GM23338 (cell line): ENCODE data around the gene ANKRD62. TPM values are rescaled to one million over a fixed set of nuclear protein-coding genes. Genes with fewer than 3 reads are reported as not detected.

Source experiments
- ATAC-seq: fragments of 200-7000 bp; cut with Tn5 transposase; 3 replicates; pipeline ENCODE4 v1.9.1; 2020
- DNase-seq: peaks from one replicate; pipeline ENCODE4 v3.0.0-alpha.2; 2015; ENCODE audit warnings: low spot score
- H2AFZ ChIP-seq: fragments of 200-600 bp; sonication (generic); 2 replicates; pipeline ENCODE4 v1.8.0; 2016; ENCODE audit warnings: antibody characterized with exemption, mild to moderate bottlenecking, moderate library complexity
- H3F3A ChIP-seq: fragments of 200-600 bp; sonication (generic); replicated peaks from 2 replicates; pipeline ENCODE4 v1.8.0; 2017; ENCODE audit warnings: antibody characterized with exemption, mixed run types, low read depth
- H3K27ac ChIP-seq: fragments of 200-600 bp; sonication (generic); 2 replicates; pipeline ENCODE4 v1.6.1; 2016; ENCODE audit warnings: low read depth
- H3K27me3 ChIP-seq: fragments of 200-600 bp; sonication (generic); 2 replicates; pipeline ENCODE4 v1.8.0; 2016; ENCODE audit warnings: mild to moderate bottlenecking, mixed run types, moderate library complexity; ENCODE audit not compliant: insufficient read depth
- H3K36me3 ChIP-seq: fragments of 200-600 bp; sonication (generic); 2 replicates; pipeline ENCODE4 v1.8.0; 2016; ENCODE audit warnings: mild to moderate bottlenecking; ENCODE audit not compliant: insufficient read depth
- H3K4me1 ChIP-seq: fragments of 200-600 bp; sonication (generic); 2 replicates; pipeline ENCODE4 v1.8.0; 2016; ENCODE audit warnings: mild to moderate bottlenecking, moderate library complexity; ENCODE audit not compliant: insufficient read depth
- H3K4me2 ChIP-seq: fragments of 200-600 bp; sonication (generic); 2 replicates; pipeline ENCODE4 v1.7.1; 2017; ENCODE audit warnings: mixed run types
- H3K4me3 ChIP-seq: fragments of 200-600 bp; sonication (generic); 2 replicates; pipeline ENCODE4 v1.6.1; 2016; ENCODE audit warnings: mixed run types
- H3K79me2 ChIP-seq: fragments of 200-600 bp; sonication (generic); replicated peaks from 2 replicates; pipeline ENCODE4 v1.8.0; 2017; ENCODE audit warnings: mild to moderate bottlenecking; ENCODE audit not compliant: insufficient read depth
- H3K9me2 ChIP-seq: fragments of 200-600 bp; sonication (generic); 2 replicates; pipeline ENCODE4 v1.8.0; 2017; ENCODE audit not compliant: insufficient read depth
- H4K20me1 ChIP-seq: fragments of 200-600 bp; sonication (generic); replicated peaks from 2 replicates; pipeline ENCODE4 v1.8.0; 2017; ENCODE audit warnings: mild to moderate bottlenecking; ENCODE audit not compliant: insufficient read depth
- H3K27ac Mint-ChIP-seq: 2 replicates; pipeline ENCODE4 v1.8.0; 2020; ENCODE audit warnings: inconsistent platforms, mild to moderate bottlenecking, moderate library complexity, mixed read lengths
- H3K27me3 Mint-ChIP-seq: 3 replicates; pipeline ENCODE4 v1.8.0; 2022; ENCODE audit warnings: low read depth, mild to moderate bottlenecking, moderate library complexity, mixed read lengths, inconsistent platforms; ENCODE audit not compliant: insufficient read depth, poor library complexity
- H3K36me3 Mint-ChIP-seq: 3 replicates; pipeline ENCODE4 v1.8.0; 2021; ENCODE audit warnings: low read depth, mild to moderate bottlenecking, inconsistent platforms, moderate library complexity, mixed read lengths
- H3K4me1 Mint-ChIP-seq: 3 replicates; pipeline ENCODE4 v1.8.0; 2020; ENCODE audit warnings: mild to moderate bottlenecking, inconsistent platforms, mixed read lengths
- H3K4me3 Mint-ChIP-seq: 3 replicates; pipeline ENCODE4 v1.8.0; 2021; ENCODE audit warnings: moderate library complexity, mild to moderate bottlenecking, inconsistent platforms, mixed read lengths
- H3K9me3 Mint-ChIP-seq: 3 replicates; pipeline ENCODE4 v1.8.0; 2020; ENCODE audit warnings: moderate library complexity, mild to moderate bottlenecking, inconsistent platforms, mixed read lengths
- CREB1 ChIP-seq: fragments of 250-450 bp; sonication (Bioruptor Pico); IDR thresholded peaks from 2 replicates; pipeline ENCODE4 v1.5.0; 2020; ENCODE audit warnings: low read depth, mild to moderate bottlenecking, moderate library complexity
- ETS1 ChIP-seq: IDR thresholded peaks from 2 replicates; pipeline ENCODE4 v1.6.1; 2016; ENCODE audit warnings: antibody characterized with exemption
- EZH2 ChIP-seq: fragments of 200-600 bp; sonication (generic); IDR thresholded peaks from one replicate; pipeline ENCODE4 v1.8.0; 2017; ENCODE audit warnings: antibody characterized with exemption, mild to moderate bottlenecking, low read depth; ENCODE audit not compliant: unreplicated experiment
- EZH2phosphoT487 ChIP-seq: fragments of 200-600 bp; sonication (generic); IDR thresholded peaks from one replicate; pipeline ENCODE4 v1.8.1; 2018; ENCODE audit warnings: antibody characterized with exemption; ENCODE audit not compliant: unreplicated experiment
- JUNB ChIP-seq: IDR thresholded peaks from one replicate; pipeline ENCODE4 v1.6.1; 2016; ENCODE audit warnings: antibody characterized with exemption; ENCODE audit not compliant: unreplicated experiment
- NANOG ChIP-seq: IDR thresholded peaks from 2 replicates; pipeline ENCODE4 v1.6.1; 2016; ENCODE audit warnings: antibody characterized with exemption, borderline replicate concordance
- POLR2AphosphoS5 ChIP-seq: IDR thresholded peaks from 2 replicates; pipeline ENCODE4 v1.6.1; 2016; ENCODE audit warnings: antibody characterized with exemption, low read depth
- REST ChIP-seq: IDR thresholded peaks from one replicate; pipeline ENCODE4 v1.6.1; 2018; ENCODE audit warnings: antibody characterized with exemption; ENCODE audit not compliant: unreplicated experiment
- STAT1 ChIP-seq: IDR thresholded peaks from one replicate; pipeline ENCODE4 v1.6.1; 2016; ENCODE audit warnings: antibody characterized with exemption; ENCODE audit not compliant: unreplicated experiment
- ZNF114 ChIP-seq: fragments of 250-450 bp; sonication (Bioruptor Pico); IDR thresholded peaks from 2 replicates; pipeline ENCODE4 v1.5.0; 2020; ENCODE audit warnings: mild to moderate bottlenecking, moderate library complexity
- ZNF331 ChIP-seq: fragments of 250-450 bp; sonication (Bioruptor Pico); IDR thresholded peaks from 2 replicates; pipeline ENCODE4 v1.5.0; 2020; ENCODE audit warnings: low read depth, mild to moderate bottlenecking, moderate library complexity
- ZNF462 ChIP-seq: fragments of 250-450 bp; sonication (Bioruptor Pico); IDR thresholded peaks from 2 replicates; pipeline ENCODE4 v1.5.0; 2020; ENCODE audit warnings: mild to moderate bottlenecking, moderate library complexity
- polyA plus RNA-seq: library from polyadenylated mRNA; unstranded; fragments of >200 nt; fragmentation: Nextera tagmentation; extraction: Ambion mirVana; gene quantifications from 2 replicates; pipeline ENCODE4 v1.2.1, GENCODE V29; 2016
- total RNA-seq: library from RNA; depleted of rRNA; stranded (reverse); fragments of >200 nt; shearing (Covaris generic); gene quantifications from 2 replicates; pipeline ENCODE4 v1.2.3, GENCODE V29; 2014
- TF ChIP-seq, protein P1 (sequence below), 2 experiments: fragments of 200-600 bp in 1 of 2; sonication (generic) in 1 of 2; conservative IDR thresholded peaks; 2 replicates each; pipeline versions ENCODE4 v1.5.1 to v1.6.1; 2016 to 2017; ENCODE audit warnings: antibody characterized with exemption in 2 of 2, low read depth in 2 of 2, mild to moderate bottlenecking in 2 of 2, moderate library complexity in 1 of 2

The ANKRD62 gene
- total and polyA plus RNA-seq, 2 experiments from 2014 or later = not detected

GRCh38 chr18:12068950-12069320, 24.7 kb upstream of the ANKRD62 start:
- Histone ChIP-seq H3K79me2 (no peaks in the 10 kb centered on the region), H3K9me2 (no peaks in the 10 kb centered on the region), H3K36me3 (no peaks in the 10 kb centered on the region), H4K20me1 (no peaks in the 10 kb centered on the region), H2AFZ (no peak overlapping the region; the same call in 1 of the 2 replicates), H3K27me3 (no peaks in the 10 kb centered on the region), H3K4me3 (no peak overlapping the region), H3K4me1 (no peaks in the 10 kb centered on the region), H3K27ac (no peak overlapping the region), H3K4me2 (no peak overlapping the region), H3F3A (no peaks in the 10 kb centered on the region)
- no peaks in the 10 kb centered on the region for H3K4me1 Mint-ChIP-seq
- DNase-seq (no peak), ATAC-seq (no peak)
- no peaks in the 10 kb centered on the region; the same call in 2 of the 3 replicates for H3K9me3 Mint-ChIP-seq
- H3K36me3 Mint-ChIP-seq = no peaks in the 10 kb centered on the region
- H3K27me3 Mint-ChIP-seq = no peaks in the 10 kb centered on the region
- no peak for TF ChIP-seq ETS1
- no peak for TF ChIP-seq EZH2phosphoT487
- no peak for TF ChIP-seq JUNB
- no peak for TF ChIP-seq ZNF114 (CRISPR knock-in tag)
- no peak for TF ChIP-seq POLR2AphosphoS5
- TF ChIP-seq, protein P1, sequence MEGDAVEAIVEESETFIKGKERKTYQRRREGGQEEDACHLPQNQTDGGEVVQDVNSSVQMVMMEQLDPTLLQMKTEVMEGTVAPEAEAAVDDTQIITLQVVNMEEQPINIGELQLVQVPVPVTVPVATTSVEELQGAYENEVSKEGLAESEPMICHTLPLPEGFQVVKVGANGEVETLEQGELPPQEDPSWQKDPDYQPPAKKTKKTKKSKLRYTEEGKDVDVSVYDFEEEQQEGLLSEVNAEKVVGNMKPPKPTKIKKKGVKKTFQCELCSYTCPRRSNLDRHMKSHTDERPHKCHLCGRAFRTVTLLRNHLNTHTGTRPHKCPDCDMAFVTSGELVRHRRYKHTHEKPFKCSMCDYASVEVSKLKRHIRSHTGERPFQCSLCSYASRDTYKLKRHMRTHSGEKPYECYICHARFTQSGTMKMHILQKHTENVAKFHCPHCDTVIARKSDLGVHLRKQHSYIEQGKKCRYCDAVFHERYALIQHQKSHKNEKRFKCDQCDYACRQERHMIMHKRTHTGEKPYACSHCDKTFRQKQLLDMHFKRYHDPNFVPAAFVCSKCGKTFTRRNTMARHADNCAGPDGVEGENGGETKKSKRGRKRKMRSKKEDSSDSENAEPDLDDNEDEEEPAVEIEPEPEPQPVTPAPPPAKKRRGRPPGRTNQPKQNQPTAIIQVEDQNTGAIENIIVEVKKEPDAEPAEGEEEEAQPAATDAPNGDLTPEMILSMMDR (conservative IDR thresholded peaks at IDR 0.05; ENCODE audit: low read depth in 2 of 2) = no peak
- no peak for TF ChIP-seq REST
- no peak for TF ChIP-seq NANOG
- TF ChIP-seq CREB1 (CRISPR knock-in tag) = no peak
- no peak for TF ChIP-seq ZNF462 (CRISPR knock-in tag)
- no peak for TF ChIP-seq EZH2
- no peak for TF ChIP-seq ZNF331
- TF ChIP-seq STAT1 = no peak
- H3K4me3 Mint-ChIP-seq = no peak overlapping the region
- H3K27ac Mint-ChIP-seq = no peak overlapping the region
